ENCODE results near the gene CD81. TPM values are rescaled to one million over a fixed set of nuclear protein-coding genes. Genes with fewer than 3 reads are reported as not detected.

CD81 gene
- total RNA-seq, 1 experiment from 2014 or later: 296 TPM

DNA sequence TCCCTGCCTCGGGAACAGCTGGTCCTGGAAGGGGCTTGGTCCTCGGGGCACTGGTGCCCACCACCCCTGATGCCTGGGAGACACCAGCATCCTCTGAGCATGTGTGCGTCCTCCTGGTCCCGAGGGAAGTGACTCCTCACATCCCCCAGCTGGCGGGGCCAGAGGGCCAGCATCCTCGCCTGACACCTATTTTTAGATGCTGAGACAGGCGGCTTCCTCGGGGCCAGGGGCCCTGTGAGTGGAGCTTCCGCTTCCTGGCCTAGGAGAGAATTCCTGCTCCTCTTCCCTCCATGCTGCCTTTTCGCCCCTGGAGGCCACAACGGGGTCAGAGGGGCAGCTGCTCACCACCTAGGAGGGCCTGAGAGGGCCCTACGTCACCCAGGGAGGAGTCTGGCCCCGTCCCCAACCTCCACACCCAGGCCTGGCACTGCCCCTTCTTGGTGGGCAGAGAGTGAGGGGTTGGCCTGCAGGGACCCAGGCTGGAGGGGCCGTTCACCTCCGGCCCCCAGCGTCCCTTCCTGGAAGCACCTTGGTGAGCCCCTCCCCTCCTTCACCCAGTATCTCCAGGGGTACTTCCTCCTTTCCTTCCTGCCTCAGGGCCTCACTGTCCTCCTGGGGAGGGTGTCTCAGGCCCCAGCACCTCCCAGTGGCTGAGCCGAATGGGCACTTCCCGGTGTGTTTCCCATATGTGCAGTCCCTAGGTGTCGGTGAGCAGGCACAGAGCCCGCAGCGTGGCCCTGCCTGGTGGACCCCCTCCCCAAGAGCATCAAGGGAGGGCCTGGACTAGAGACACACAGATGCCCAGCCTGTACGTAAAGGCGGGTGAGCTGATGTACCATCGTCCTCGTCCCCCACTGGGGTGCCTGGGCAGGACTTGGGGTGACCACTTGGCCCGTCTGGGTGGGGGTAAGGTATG lies 6.1 kb downstream of the CD81 start:
- H3K79me2 ChIP-seq (ENCODE audit: insufficient read depth, low read length): peaks cover 96% of the 10 kb centered on the region
- H3K4me3 ChIP-seq (replicated peaks in 1 of 2; ENCODE audit: low read depth in 1 of 2, low read length in 2 of 2): no peak overlapping the region
- peaks cover 7 to 22% of the 10 kb centered on the region in 2 experiments; a peak in 2 of 4 replicates for H3K36me3 ChIP-seq (ENCODE audit: control insufficient read depth in 1 of 2, insufficient read depth in 2 of 2, low read length in 2 of 2)
- ATAC-seq (no peak), DNase-seq (ENCODE audit: low read depth, low spot score) (no peak)
- H4K20me1 ChIP-seq (ENCODE audit: insufficient read depth): peaks cover 15% of the 10 kb centered on the region; the same call in 1 of the 2 replicates
- H3K9ac ChIP-seq (ENCODE audit: low read length): no peak overlapping the region
- intact Hi-C loops (cut with micrococcal nuclease): no loop called here
- CTCF ChIA-PET: no interaction called here
- H3K27ac ChIP-seq (ENCODE audit: low read depth, low read length): peak overlapping the region; percentile 2; the same call in 1 of the 2 replicates
- TF ChIP-seq CBX3 (IDR thresholded peaks at IDR 0.05; ENCODE audit: low read depth) (no peak), SIN3A (IDR thresholded peaks at IDR 0.05; ENCODE audit: low read depth) (no peak), ZFX (IDR thresholded peaks at IDR 0.05) (no peak), POLR2A (IDR thresholded peaks at IDR 0.05; ENCODE audit: borderline replicate concordance, extremely low read depth, insufficient read depth, insufficient read length) (no peak), TCF7L2 (IDR thresholded peaks at IDR 0.05; ENCODE audit: borderline replicate concordance, extremely low read depth, insufficient read depth, insufficient read length) (no peak), POLR2AphosphoS5 (IDR thresholded peaks at IDR 0.05; ENCODE audit: low read depth, low read length) (no peak), CEBPB (IDR thresholded peaks at IDR 0.05; ENCODE audit: low read depth) (no peak), ZNF274 (IDR thresholded peaks at IDR 0.05; ENCODE audit: low read depth, low read length) (no peak), EZH2phosphoT487 (IDR thresholded peaks at IDR 0.05; ENCODE audit: borderline replicate concordance) (no peak), YY1 (IDR thresholded peaks at IDR 0.05; ENCODE audit: extremely low read depth, insufficient replicate concordance, low read depth, low read length) (no peak), JUND (IDR thresholded peaks at IDR 0.05) (no peak), FOSL1 (IDR thresholded peaks at IDR 0.05; ENCODE audit: low read depth) (no peak), ELF1 (IDR thresholded peaks at IDR 0.05; ENCODE audit: borderline replicate concordance, low read depth) (no peak), RAD21 (IDR thresholded peaks at IDR 0.05; ENCODE audit: low read depth) (no peak), SRF (IDR thresholded peaks at IDR 0.05; ENCODE audit: low read depth) (no peak), EZH2 (IDR thresholded peaks at IDR 0.05) (no peak)
- TF ChIP-seq, protein P1, sequence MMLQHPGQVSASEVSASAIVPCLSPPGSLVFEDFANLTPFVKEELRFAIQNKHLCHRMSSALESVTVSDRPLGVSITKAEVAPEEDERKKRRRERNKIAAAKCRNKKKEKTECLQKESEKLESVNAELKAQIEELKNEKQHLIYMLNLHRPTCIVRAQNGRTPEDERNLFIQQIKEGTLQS (IDR thresholded peaks at IDR 0.05): no peak
- TF ChIP-seq, protein P2, sequence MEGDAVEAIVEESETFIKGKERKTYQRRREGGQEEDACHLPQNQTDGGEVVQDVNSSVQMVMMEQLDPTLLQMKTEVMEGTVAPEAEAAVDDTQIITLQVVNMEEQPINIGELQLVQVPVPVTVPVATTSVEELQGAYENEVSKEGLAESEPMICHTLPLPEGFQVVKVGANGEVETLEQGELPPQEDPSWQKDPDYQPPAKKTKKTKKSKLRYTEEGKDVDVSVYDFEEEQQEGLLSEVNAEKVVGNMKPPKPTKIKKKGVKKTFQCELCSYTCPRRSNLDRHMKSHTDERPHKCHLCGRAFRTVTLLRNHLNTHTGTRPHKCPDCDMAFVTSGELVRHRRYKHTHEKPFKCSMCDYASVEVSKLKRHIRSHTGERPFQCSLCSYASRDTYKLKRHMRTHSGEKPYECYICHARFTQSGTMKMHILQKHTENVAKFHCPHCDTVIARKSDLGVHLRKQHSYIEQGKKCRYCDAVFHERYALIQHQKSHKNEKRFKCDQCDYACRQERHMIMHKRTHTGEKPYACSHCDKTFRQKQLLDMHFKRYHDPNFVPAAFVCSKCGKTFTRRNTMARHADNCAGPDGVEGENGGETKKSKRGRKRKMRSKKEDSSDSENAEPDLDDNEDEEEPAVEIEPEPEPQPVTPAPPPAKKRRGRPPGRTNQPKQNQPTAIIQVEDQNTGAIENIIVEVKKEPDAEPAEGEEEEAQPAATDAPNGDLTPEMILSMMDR (IDR thresholded peaks at IDR 0.05 in 2 of 3, conservative IDR thresholded peaks at IDR 0.05 in 1 of 3; ENCODE audit: borderline replicate concordance in 1 of 3, insufficient read depth in 1 of 3, low read depth in 2 of 3, low read length in 2 of 3): no peak
- TF ChIP-seq, protein P3, sequence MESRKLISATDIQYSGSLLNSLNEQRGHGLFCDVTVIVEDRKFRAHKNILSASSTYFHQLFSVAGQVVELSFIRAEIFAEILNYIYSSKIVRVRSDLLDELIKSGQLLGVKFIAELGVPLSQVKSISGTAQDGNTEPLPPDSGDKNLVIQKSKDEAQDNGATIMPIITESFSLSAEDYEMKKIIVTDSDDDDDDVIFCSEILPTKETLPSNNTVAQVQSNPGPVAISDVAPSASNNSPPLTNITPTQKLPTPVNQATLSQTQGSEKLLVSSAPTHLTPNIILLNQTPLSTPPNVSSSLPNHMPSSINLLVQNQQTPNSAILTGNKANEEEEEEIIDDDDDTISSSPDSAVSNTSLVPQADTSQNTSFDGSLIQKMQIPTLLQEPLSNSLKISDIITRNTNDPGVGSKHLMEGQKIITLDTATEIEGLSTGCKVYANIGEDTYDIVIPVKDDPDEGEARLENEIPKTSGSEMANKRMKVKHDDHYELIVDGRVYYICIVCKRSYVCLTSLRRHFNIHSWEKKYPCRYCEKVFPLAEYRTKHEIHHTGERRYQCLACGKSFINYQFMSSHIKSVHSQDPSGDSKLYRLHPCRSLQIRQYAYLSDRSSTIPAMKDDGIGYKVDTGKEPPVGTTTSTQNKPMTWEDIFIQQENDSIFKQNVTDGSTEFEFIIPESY (IDR thresholded peaks at IDR 0.05; ENCODE audit: extremely low read depth, insufficient replicate concordance, low read length): no peak
- no peaks in the 10 kb centered on the region for H3K9me3 ChIP-seq (ENCODE audit: control insufficient read depth in 1 of 2, insufficient read depth in 1 of 2, low read depth in 1 of 2, low read length in 2 of 2)
- peaks cover 12 to 50% of the 10 kb centered on the region in 2 experiments for H3K4me1 ChIP-seq (ENCODE audit: control insufficient read depth in 1 of 2, insufficient read depth in 2 of 2, low read length in 2 of 2)
- H3K27me3 ChIP-seq (ENCODE audit: insufficient read depth, low read length): no peaks in the 10 kb centered on the region
- POLR2A ChIA-PET: interaction anchor here (0.8 kb wide), 1 partner anchor 17 kb away, joined by 4 read pairs; the partner anchor contains the start of gene TSSC4
- no TSS peak for BruUV-seq (replicated peaks)
- no peak overlapping the region for H2AFZ ChIP-seq (ENCODE audit: low read depth, low read length, poor library complexity, severe bottlenecking)
- no peaks in the 10 kb centered on the region for H3K9me2 ChIP-seq (ENCODE audit: insufficient read depth)
- H3K4me2 ChIP-seq (ENCODE audit: low read length): no peak overlapping the region
- RAD21 ChIA-PET (ENCODE audit: low non-redundant PET in 1 of 2, low total read pairs in 2 of 2, uncharacterized antibody in 2 of 2, unreplicated experiment in 2 of 2): no interaction called here

All from HCT116 (cell line).